Epithelial cell of esophagus (primary cell): ENCODE data around the gene TMEM273.

Source experiments
- DNase-seq: peaks from one replicate; pipeline ENCODE4 v3.0.0; 2010; ENCODE audit warnings: low read depth
- H3K4me3 ChIP-seq: 2 replicates; pipeline ENCODE4 v1.5.1; 2011; ENCODE audit warnings: mild to moderate bottlenecking, low read length, control low read depth
- CTCF ChIP-seq: IDR thresholded peaks from 2 replicates; pipeline ENCODE4 v1.5.1; 2011; ENCODE audit warnings: low read depth, mild to moderate bottlenecking, low read length, control low read depth, inconsistent platforms; ENCODE audit not compliant: insufficient read depth; ENCODE audit errors: missing control alignments

Gene TMEM273

GRCh38 chr10:49152663-49153062, 35.5 kb downstream of the TMEM273 start:
- no peak for DNase-seq
- no peak for TF ChIP-seq CTCF
- no peak overlapping the region for H3K4me3 ChIP-seq

- no peak overlapping the region for H3K4me3 ChIP-seq
- TF ChIP-seq CTCF: no peak
- DNase-seq: no peak
These were observed 36.2 kb downstream of the TMEM273 start for GRCh38 chr10:49152037-49152436.

- H3K4me3 ChIP-seq: no peak overlapping the region
- DNase-seq: no peak
- TF ChIP-seq CTCF: no peak
These were observed 36.7 kb downstream of the TMEM273 start for GRCh38 chr10:49151481-49151880.

- no peak for TF ChIP-seq CTCF
- no peak for DNase-seq
- H3K4me3 ChIP-seq: no peak overlapping the region
These were observed 37.2 kb downstream of the TMEM273 start for GRCh38 chr10:49151025-49151445.

GRCh38 chr10:49150426-49150825, 37.8 kb downstream of the TMEM273 start:
- no peak for TF ChIP-seq CTCF
- no peak overlapping the region for H3K4me3 ChIP-seq
- DNase-seq: no peak

- no peak for TF ChIP-seq CTCF
- no peak for DNase-seq
- no peak overlapping the region for H3K4me3 ChIP-seq
These were observed 38.3 kb downstream of the TMEM273 start for GRCh38 chr10:49149881-49150280.

DNA sequence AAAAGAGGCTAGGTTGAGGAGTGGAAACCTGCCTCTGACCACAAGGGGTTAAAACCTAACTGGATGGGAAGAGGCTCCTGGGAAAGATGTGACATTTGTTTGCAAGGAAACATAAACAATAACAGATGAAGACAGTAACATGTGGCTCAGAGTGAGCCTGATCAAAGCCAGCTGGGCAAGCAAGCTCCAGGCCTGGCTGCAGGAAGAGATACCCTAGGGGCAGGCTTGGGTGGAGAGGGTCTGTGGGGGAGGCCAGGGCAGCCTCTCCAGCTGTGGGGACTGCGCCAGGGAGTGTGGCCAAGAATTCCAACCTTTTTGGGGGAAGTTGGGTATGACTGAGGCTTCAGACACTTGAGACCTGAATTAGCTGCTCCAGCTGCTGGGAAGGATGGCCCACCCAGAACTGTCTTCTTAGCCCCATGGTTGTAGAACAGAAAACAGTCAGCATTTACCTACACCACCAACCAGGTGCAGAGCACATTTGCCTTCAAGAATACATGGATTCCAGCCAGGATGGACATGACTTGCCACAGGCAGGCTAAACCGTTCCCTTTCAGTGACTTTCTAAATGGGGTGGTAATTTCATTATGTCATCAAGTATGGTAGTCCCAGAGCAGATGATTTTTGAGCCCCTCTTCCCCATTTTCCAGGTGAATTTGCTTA, 44.0 kb downstream of the TMEM273 start:
- H3K4me3 ChIP-seq: no peak overlapping the region
- no peak for DNase-seq
- TF ChIP-seq CTCF: no peak
